Sigmoid colon (tissue), 7 donors: ENCODE results near the gene TOMM6. TPM values are rescaled to one million over a fixed set of nuclear protein-coding genes. Genes with fewer than 3 reads are reported as not detected.
A peak's percentile ranks its signal among the peaks of the same experiment; 100 is the strongest.

ENCODE experiments used
- DNase-seq: peaks from one replicate; pipeline ENCODE4 v3.0.0-alpha.2; 2019
- H3K27ac ChIP-seq, 4 donors: fragments of 200-600 bp; sonication (generic); one replicate each; pipeline ENCODE4 v1.5.1; 2016 to 2019; ENCODE audit warnings: mild to moderate bottlenecking in 1 of 4
- H3K27me3 ChIP-seq, 3 donors: fragments of 200-600 bp; sonication (generic); one replicate each; pipeline ENCODE4 v1.5.1; 2019; ENCODE audit warnings: mild to moderate bottlenecking in 1 of 3
- H3K36me3 ChIP-seq, 4 donors: fragments of 200-600 bp; sonication (generic); one replicate each; pipeline ENCODE4 v1.5.1; 2016 to 2019
- H3K4me1 ChIP-seq, 4 donors: fragments of 200-600 bp; sonication (generic); one replicate each; pipeline ENCODE4 v1.5.1; 2017 to 2019
- H3K4me3 ChIP-seq, 4 donors: fragments of 200-600 bp; sonication (generic); one replicate each; pipeline ENCODE4 v1.5.1; 2017 to 2019; ENCODE audit warnings: mild to moderate bottlenecking in 2 of 4, moderate library complexity in 1 of 4
- H3K9me3 ChIP-seq, 4 donors: fragments of 200-600 bp in 3 of 4; sonication (generic) in 3 of 4; one replicate each; pipeline versions ENCODE4 v1.5.1 to v1.6.1; 2013 to 2019
- EP300 ChIP-seq, 4 donors: sonication (generic); formaldehyde crosslinking; IDR thresholded peaks; one replicate each; pipeline ENCODE4 v1.6.1; 2017; ENCODE audit warnings: antibody characterized with exemption in 4 of 4
- POLR2A ChIP-seq, 2 donors: fragments of 450-650 bp; IDR thresholded peaks; one replicate each; pipeline ENCODE4 v1.6.1; 2016; ENCODE audit warnings: antibody characterized with exemption in 2 of 2, mild to moderate bottlenecking in 2 of 2, moderate library complexity in 2 of 2
- POLR2AphosphoS5 ChIP-seq, 4 donors: sonication (generic); formaldehyde crosslinking; IDR thresholded peaks; one replicate each; pipeline ENCODE4 v1.6.1; 2017; ENCODE audit warnings: antibody characterized with exemption in 4 of 4
- WGBS, 2 donors: extraction: QIAGEN DNeasy Blood & Tissue Kit; methylation state at CpG; one replicate each; pipeline ENCODE4 v1.1.7; 2013; 5-methylcytosine and 5-hydroxymethylcytosine counted together
- intact Hi-C: fragments of 100-400 bp; cut with DNase I; formaldehyde crosslinking; loops from one replicate; pipeline ENCODE4 v1.15.1; 2023
- polyA plus RNA-seq, 3 donors: library from polyadenylated mRNA; stranded (reverse); fragments of 200-250 nt; gene quantifications; one replicate each; pipeline ENCODE4 v1.2.3, GENCODE V29; 2013
- total RNA-seq, 4 donors: library from RNA; depleted of rRNA; stranded (reverse); fragments of >200 nt; gene quantifications; one replicate each; pipeline ENCODE4 v1.1.0, GENCODE V29; 2016
- TF ChIP-seq, protein P1 (sequence below), 4 experiments: fragments of 450-650 bp in 3 of 4; fragments of 200-600 bp in 1 of 4; IDR thresholded peaks; one replicate each; pipeline ENCODE4 v1.5.1; 2016 to 2019; ENCODE audit warnings: antibody characterized with exemption in 4 of 4, mild to moderate bottlenecking in 3 of 4, moderate library complexity in 2 of 4
- donor health status: healthy with polysubstance abuse.
- donor health status: Bipolar disorder and iron deficiency.
- donor health status: healthy.

Gene TOMM6
- total RNA-seq (100 to 1,000 TPM; 116 to 154 (median 151) TPM), polyA plus RNA-seq (100 to 1,000 TPM; 209 to 309 (median 254) TPM)

DNA sequence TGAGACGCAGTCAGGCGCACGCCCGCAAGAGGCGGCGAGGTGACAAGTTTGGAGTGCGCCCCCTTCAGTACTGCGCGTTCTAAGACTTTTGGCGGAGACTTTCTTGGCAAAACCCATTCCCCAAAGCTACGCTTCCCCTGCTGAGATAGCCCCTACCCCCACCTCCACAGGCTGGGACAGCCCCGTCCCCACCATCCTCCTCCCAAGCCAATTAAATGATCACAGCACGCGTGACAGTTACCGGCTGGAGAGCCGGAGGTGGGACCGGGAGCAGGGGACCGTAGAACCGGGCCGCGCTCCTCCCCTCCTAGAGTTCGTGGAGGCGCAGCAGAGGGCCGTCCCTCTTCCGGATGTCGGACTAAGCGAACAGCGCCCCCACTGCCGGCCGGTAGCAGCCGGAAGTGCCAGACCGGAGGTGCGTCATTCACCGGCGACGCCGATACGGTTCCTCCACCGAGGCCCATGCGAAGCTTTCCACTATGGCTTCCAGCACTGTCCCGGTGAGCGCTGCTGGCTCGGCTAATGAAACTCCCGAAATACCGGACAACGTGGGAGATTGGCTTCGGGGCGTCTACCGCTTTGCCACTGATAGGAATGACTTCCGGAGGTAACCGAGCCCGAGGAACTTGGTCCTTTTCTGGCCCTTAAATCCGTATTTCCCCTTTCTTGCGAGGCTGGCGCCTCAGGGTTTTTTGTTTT, at the start of gene TOMM6:
TSS of gene TOMM6 (plus strand) at position 476 of the 699 bp plus-strand sequence. CDS start at position 480, 4 bp downstream.
- Histone ChIP-seq H3K27me3 (no peaks in the 10 kb centered on the region), H3K4me3 (peak within 1 kb of the TSS; percentile 68 to 89 (median 83)), H3K27ac (peak within 1 kb of the TSS; percentile 91 to 98 (median 96)), H3K36me3 (peaks cover 0 to 36% (median 19%) of the 10 kb centered on the region in 4 donors), H3K9me3 (no peaks in the 10 kb centered on the region), H3K4me1 (peaks cover 0 to 32% (median 23%) of the 10 kb centered on the region in 4 donors)
- intact Hi-C loops: loop anchor here (1.0 to 10.0 kb wide), 6 partner anchors 53 to 713 kb away; partner anchors contain the start of genes BYSL, MED20, NFYA and OARD1
- DNase-seq: peak; percentile 97
- WGBS, 2 donors: 0 to 1% methylated on average over 55 of the region's 55 CpGs
- peak; percentile 94 to 96 (median 94) for TF ChIP-seq POLR2AphosphoS5 (IDR thresholded peaks at IDR 0.05)
- peak in 1 of 4 donors; percentile 45 for TF ChIP-seq EP300 (IDR thresholded peaks at IDR 0.05)
- peak; percentile 71 to 95 for TF ChIP-seq POLR2A (IDR thresholded peaks at IDR 0.05)
- TF ChIP-seq, protein P1, sequence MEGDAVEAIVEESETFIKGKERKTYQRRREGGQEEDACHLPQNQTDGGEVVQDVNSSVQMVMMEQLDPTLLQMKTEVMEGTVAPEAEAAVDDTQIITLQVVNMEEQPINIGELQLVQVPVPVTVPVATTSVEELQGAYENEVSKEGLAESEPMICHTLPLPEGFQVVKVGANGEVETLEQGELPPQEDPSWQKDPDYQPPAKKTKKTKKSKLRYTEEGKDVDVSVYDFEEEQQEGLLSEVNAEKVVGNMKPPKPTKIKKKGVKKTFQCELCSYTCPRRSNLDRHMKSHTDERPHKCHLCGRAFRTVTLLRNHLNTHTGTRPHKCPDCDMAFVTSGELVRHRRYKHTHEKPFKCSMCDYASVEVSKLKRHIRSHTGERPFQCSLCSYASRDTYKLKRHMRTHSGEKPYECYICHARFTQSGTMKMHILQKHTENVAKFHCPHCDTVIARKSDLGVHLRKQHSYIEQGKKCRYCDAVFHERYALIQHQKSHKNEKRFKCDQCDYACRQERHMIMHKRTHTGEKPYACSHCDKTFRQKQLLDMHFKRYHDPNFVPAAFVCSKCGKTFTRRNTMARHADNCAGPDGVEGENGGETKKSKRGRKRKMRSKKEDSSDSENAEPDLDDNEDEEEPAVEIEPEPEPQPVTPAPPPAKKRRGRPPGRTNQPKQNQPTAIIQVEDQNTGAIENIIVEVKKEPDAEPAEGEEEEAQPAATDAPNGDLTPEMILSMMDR (IDR thresholded peaks at IDR 0.05): peak; percentile 86 to 98 (median 93)

- Histone ChIP-seq H3K36me3 (no peaks in the 10 kb centered on the region), H3K27ac (no peak overlapping the region), H3K27me3 (no peaks in the 10 kb centered on the region), H3K9me3 (no peaks in the 10 kb centered on the region), H3K4me1 (peaks cover 0 to 7% (median 6%) of the 10 kb centered on the region in 4 donors), H3K4me3 (no peak overlapping the region)
- DNase-seq: no peak
- intact Hi-C loops: no loop called here
- WGBS, 2 donors: 88 to 94% methylated on average over 4 of the region's 4 CpGs
- TF ChIP-seq, protein P1 (IDR thresholded peaks at IDR 0.05): no peak
- no peak for TF ChIP-seq POLR2A (IDR thresholded peaks at IDR 0.05)
- TF ChIP-seq POLR2AphosphoS5 (IDR thresholded peaks at IDR 0.05): no peak
- TF ChIP-seq EP300 (IDR thresholded peaks at IDR 0.05): no peak
Measured at GRCh38 chr6:41739041-41739440, 48.5 kb upstream of the TOMM6 start.

- no peak overlapping the region for H3K27ac ChIP-seq
Measured at GRCh38 chr6:41740366-41741162, 46.9 kb upstream of the TOMM6 start.

GRCh38 chr6:41741625-41742490, 45.6 kb upstream of the TOMM6 start:
- Histone ChIP-seq H3K36me3 (no peaks in the 10 kb centered on the region), H3K27me3 (no peaks in the 10 kb centered on the region), H3K4me3 (no peak overlapping the region), H3K9me3 (no peaks in the 10 kb centered on the region), H3K27ac (no peak overlapping the region), H3K4me1 (no peaks in the 10 kb centered on the region)
- intact Hi-C loops: no loop called here
- TF ChIP-seq EP300 (IDR thresholded peaks at IDR 0.05) (no peak), POLR2AphosphoS5 (IDR thresholded peaks at IDR 0.05) (no peak), POLR2A (IDR thresholded peaks at IDR 0.05) (no peak)
- TF ChIP-seq, protein P1 (IDR thresholded peaks at IDR 0.05): no peak
- DNase-seq: no peak
- 57 to 81% methylated on average over 20 of the region's 20 CpGs for WGBS, 2 donors

More at GRCh38 chr6:41740366-41741162, 46.9 kb upstream of the TOMM6 start:
- Histone ChIP-seq H3K27me3 (no peaks in the 10 kb centered on the region), H3K4me1 (peaks cover 0 to 7% (median 6%) of the 10 kb centered on the region in 4 donors), H3K36me3 (no peaks in the 10 kb centered on the region), H3K9me3 (no peaks in the 10 kb centered on the region), H3K4me3 (no peak overlapping the region)
- no peak for DNase-seq
- intact Hi-C loops: no loop called here
- TF ChIP-seq POLR2AphosphoS5 (IDR thresholded peaks at IDR 0.05) (no peak), POLR2A (IDR thresholded peaks at IDR 0.05) (no peak), EP300 (IDR thresholded peaks at IDR 0.05) (no peak)
- TF ChIP-seq, protein P1 (IDR thresholded peaks at IDR 0.05): no peak
- 75 to 78% methylated on average over 13 of the region's 13 CpGs for WGBS, 2 donors
